ENCODE measurements around the gene ERP44.

Gene ERP44

DNA sequence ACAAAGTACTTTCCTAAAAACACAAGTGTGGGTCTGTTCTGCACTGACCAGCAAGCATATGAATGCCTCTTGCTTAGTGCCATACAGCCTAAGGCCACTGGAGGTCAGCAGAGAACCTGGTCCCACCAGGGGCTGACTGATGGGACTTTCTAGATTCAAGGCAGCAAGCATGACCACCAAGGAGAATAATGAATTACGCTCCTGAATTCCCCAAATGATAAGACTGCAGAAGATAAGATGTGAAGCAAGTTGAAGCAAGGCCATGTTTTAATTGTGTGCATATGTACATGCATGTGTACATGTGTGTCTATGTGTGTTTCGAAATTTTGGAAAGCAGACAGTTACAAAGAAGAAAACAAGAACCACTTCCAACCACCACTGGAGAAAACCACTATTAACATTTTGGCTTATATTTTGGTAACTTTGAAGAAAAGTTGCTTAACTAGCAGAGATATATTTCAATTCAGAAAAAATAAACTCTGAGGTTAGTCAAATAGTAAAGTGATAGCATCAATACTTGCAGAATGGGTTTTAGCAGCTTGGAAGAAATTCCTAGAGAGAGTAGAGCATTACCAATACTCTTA, 70.5 kb downstream of the ERP44 start:
- H3K27me3 ChIP-seq: no peaks in the 10 kb centered on the region
- H3K4me1 ChIP-seq (ENCODE audit: control insufficient read depth in 1 of 2, insufficient read depth in 1 of 2, low read depth in 1 of 2, low read length in 1 of 2): peaks cover 11 to 15% of the 10 kb centered on the region in 2 experiments
- peak; percentile 68 for TF ChIP-seq CTCF (IDR thresholded peaks at IDR 0.05)
- H3K36me3 ChIP-seq: peaks cover 3% of the 10 kb centered on the region
- no peak overlapping the region for H3K4me3 ChIP-seq (ENCODE audit: low read depth in 1 of 2, low read length in 1 of 2)
- no peak overlapping the region for H3K27ac ChIP-seq
- no peaks in the 10 kb centered on the region for H3K9me3 ChIP-seq

DNA sequence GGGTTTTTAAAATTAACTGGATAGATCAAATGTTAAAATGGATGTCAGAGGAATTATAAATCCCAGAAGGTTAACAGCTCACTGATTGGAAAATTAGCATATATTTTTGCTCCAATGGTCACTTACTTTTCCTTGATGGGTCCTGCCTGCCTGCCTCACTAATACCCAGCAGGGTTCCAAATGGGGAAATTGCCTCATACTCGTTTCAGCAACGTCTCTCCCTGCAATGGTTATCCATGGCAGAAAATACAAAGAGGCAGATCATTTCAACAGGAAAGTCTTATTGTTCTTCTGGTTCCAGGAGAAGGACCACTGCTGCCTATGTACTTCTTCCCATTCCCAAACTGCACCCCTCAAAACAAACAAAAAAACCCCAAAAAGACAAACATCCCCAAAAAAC, 71.3 kb downstream of the ERP44 start:
- Histone ChIP-seq H3K4me1 (ENCODE audit: control insufficient read depth in 1 of 2, insufficient read depth in 1 of 2, low read depth in 1 of 2, low read length in 1 of 2) (peaks cover 11 to 15% of the 10 kb centered on the region in 2 experiments), H3K27me3 (no peaks in the 10 kb centered on the region), H3K4me3 (ENCODE audit: low read depth in 1 of 2, low read length in 1 of 2) (no peak overlapping the region), H3K36me3 (peaks cover 3% of the 10 kb centered on the region), H3K9me3 (no peaks in the 10 kb centered on the region), H3K27ac (no peak overlapping the region)
- TF ChIP-seq CTCF (IDR thresholded peaks at IDR 0.05): no peak

DNA sequence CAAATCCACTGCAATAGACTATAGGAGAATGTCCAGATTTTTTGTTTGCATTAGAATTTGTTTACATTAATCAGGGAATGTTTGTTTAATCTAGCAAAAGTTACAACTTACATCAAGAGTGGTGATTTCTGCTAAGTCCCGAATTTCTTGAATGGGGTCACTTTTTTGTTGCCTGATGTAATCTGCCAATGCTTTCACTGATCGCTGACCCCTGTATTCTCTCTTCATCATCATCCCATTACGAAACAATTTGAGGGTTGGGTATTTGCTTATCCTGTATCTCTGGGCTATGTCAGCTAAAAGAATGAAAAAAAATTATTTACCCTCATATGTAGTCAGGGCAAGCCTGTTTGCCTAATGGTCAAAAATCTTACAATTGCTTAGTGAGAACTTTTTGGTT, 76.9 kb downstream of the ERP44 start:
- peaks cover 24% of the 10 kb centered on the region for H3K36me3 ChIP-seq
- no peak for TF ChIP-seq CTCF (IDR thresholded peaks at IDR 0.05)
- H3K27ac ChIP-seq: no peak overlapping the region
- H3K9me3 ChIP-seq: no peaks in the 10 kb centered on the region
- no peak overlapping the region for H3K4me3 ChIP-seq (ENCODE audit: low read depth in 1 of 2, low read length in 1 of 2)
- peaks cover 0 to 9% of the 10 kb centered on the region in 2 experiments for H3K4me1 ChIP-seq (ENCODE audit: control insufficient read depth in 1 of 2, insufficient read depth in 1 of 2, low read depth in 1 of 2, low read length in 1 of 2)
- H3K27me3 ChIP-seq: no peaks in the 10 kb centered on the region

DNA sequence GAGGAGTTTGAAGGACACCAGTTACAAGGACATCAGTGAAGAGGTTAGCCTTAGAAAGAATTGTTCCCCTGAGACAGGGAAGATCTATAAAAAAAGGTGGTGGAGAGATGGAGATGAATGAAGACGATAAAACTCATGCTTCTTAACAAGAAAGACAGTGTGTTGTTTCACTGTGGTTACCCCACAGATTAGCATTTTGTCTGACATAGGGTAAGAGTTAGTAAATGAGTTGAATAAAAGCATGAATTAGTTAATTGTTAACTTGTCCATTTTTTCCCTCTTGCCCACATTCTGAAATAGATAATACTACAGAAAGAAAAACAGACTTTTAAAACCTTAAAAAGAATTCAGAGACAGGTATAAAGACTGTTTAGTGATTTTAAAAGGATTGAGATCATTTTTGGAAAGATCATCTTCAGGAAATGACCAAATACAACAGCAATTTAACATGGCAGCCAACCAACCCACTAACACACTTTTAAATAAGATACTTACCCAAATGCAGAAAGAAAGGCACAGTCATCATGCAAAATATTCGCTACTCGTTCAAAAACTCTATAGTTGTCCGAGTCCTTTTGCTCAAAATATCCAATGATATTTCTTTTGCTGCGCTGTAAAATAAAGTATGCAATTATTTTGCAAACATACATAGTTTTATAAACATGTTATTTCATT, 78.5 kb downstream of the ERP44 start:
- Histone ChIP-seq H3K27me3 (no peaks in the 10 kb centered on the region), H3K27ac (no peak overlapping the region), H3K4me1 (ENCODE audit: control insufficient read depth in 1 of 2, insufficient read depth in 1 of 2, low read depth in 1 of 2, low read length in 1 of 2) (peaks cover 0 to 8% of the 10 kb centered on the region in 2 experiments), H3K9me3 (no peaks in the 10 kb centered on the region), H3K36me3 (peaks cover 40% of the 10 kb centered on the region), H3K4me3 (ENCODE audit: low read depth in 1 of 2, low read length in 1 of 2) (no peak overlapping the region)
- TF ChIP-seq CTCF (IDR thresholded peaks at IDR 0.05): no peak

DNA sequence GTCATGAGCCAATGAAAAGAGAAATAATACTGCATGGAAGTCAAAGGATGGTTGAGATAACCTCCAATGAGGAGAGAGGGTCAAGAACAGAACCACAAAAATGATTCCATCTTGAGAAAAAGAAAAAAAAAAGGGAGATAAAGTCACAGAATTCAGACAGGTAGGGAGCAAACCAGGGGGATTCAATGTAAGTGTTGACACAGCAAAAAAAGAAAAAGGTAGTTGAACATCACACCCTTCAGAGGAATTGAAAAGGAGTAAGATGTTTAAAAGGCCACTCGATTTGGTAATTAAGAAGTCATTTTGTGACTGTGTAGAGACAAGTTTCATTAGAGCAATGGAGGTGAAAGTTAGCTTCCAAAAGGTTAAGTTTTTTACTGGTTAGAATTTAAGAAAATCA, 79.3 kb downstream of the ERP44 start:
- TF ChIP-seq CTCF (IDR thresholded peaks at IDR 0.05): no peak
- Histone ChIP-seq H3K9me3 (no peaks in the 10 kb centered on the region), H3K27ac (no peak overlapping the region), H3K4me1 (ENCODE audit: control insufficient read depth in 1 of 2, insufficient read depth in 1 of 2, low read depth in 1 of 2, low read length in 1 of 2) (peaks cover 0 to 8% of the 10 kb centered on the region in 2 experiments), H3K4me3 (ENCODE audit: low read depth in 1 of 2, low read length in 1 of 2) (no peak overlapping the region), H3K36me3 (peaks cover 48% of the 10 kb centered on the region), H3K27me3 (no peaks in the 10 kb centered on the region)
